ENCODE data around the gene ASXL2.
"Not testable (repeated sequence)": the region's sequence is repeated elsewhere in the genome, so short reads cannot be mapped to it uniquely, and the experiment has no call there.

ASXL2 gene

GRCh38 chr2:25710750-25711149 lies 167.5 kb downstream of the ASXL2 start:
- no peak overlapping the region for H3K4me3 ChIP-seq (ENCODE audit: insufficient read depth, low read length, poor library complexity, severe bottlenecking)
- TF ChIP-seq, protein P1, sequence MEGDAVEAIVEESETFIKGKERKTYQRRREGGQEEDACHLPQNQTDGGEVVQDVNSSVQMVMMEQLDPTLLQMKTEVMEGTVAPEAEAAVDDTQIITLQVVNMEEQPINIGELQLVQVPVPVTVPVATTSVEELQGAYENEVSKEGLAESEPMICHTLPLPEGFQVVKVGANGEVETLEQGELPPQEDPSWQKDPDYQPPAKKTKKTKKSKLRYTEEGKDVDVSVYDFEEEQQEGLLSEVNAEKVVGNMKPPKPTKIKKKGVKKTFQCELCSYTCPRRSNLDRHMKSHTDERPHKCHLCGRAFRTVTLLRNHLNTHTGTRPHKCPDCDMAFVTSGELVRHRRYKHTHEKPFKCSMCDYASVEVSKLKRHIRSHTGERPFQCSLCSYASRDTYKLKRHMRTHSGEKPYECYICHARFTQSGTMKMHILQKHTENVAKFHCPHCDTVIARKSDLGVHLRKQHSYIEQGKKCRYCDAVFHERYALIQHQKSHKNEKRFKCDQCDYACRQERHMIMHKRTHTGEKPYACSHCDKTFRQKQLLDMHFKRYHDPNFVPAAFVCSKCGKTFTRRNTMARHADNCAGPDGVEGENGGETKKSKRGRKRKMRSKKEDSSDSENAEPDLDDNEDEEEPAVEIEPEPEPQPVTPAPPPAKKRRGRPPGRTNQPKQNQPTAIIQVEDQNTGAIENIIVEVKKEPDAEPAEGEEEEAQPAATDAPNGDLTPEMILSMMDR (IDR thresholded peaks at IDR 0.05; ENCODE audit: insufficient read depth, low read length, poor library complexity, severe bottlenecking), result no peak
- TF ChIP-seq EZH2phosphoT487 (conservative IDR thresholded peaks at IDR 0.05; ENCODE audit: low read length), result no peak
- no peaks in the 10 kb centered on the region for H4K20me1 ChIP-seq (ENCODE audit: low read depth, low read length)
- H2AFZ ChIP-seq (ENCODE audit: low read depth, low read length, severe bottlenecking), result no peak overlapping the region
- no peaks in the 10 kb centered on the region for H3K27me3 ChIP-seq (ENCODE audit: low read length)
- no peak overlapping the region for H3K4me2 ChIP-seq (ENCODE audit: low read depth, low read length, poor library complexity, severe bottlenecking)
- no peaks in the 10 kb centered on the region for H3K9me2 ChIP-seq (replicated peaks; ENCODE audit: insufficient read depth, low read length)
- H3K79me2 ChIP-seq (ENCODE audit: insufficient read depth, low read length), result no peaks in the 10 kb centered on the region
- H3F3A ChIP-seq (ENCODE audit: insufficient read depth), result no peaks in the 10 kb centered on the region
- H3K27ac ChIP-seq (ENCODE audit: low read depth, low read length), result no peak overlapping the region
- H3K9ac ChIP-seq (ENCODE audit: low read length), result no peak overlapping the region
- H3K36me3 ChIP-seq (ENCODE audit: low read length), result no peaks in the 10 kb centered on the region
- H3K9me3 ChIP-seq (ENCODE audit: insufficient read depth, low read length), result no peaks in the 10 kb centered on the region

DNA sequence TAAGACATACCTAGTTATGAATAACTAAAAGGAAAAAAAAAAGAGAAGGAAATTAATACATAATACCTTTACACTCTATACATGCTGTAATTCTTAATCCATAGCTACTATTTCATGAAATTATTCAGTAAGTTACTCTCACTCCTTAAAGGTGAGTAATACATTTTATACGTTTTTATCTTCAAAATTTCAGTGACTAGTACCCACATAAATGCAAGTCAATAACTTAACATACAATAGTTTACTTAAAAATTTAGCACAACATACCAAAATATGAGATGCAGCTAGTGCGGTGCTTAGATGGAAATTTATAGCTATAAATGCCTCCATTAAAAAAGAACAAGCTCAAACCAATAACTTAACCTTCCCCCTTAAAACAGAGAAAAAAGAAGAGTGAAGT lies 168.9 kb downstream of the ASXL2 start:
- H3K27me3 ChIP-seq (ENCODE audit: low read length), result no peaks in the 10 kb centered on the region
- H3K4me3 ChIP-seq (ENCODE audit: insufficient read depth, low read length, poor library complexity, severe bottlenecking), result no peak overlapping the region
- no peak for TF ChIP-seq EZH2phosphoT487 (conservative IDR thresholded peaks at IDR 0.05; ENCODE audit: low read length)
- TF ChIP-seq, protein P1 (IDR thresholded peaks at IDR 0.05; ENCODE audit: insufficient read depth, low read length, poor library complexity, severe bottlenecking), result no peak
- H3K4me2 ChIP-seq (ENCODE audit: low read depth, low read length, poor library complexity, severe bottlenecking), result no peak overlapping the region
- H4K20me1 ChIP-seq (ENCODE audit: low read depth, low read length), result no peaks in the 10 kb centered on the region
- H3K79me2 ChIP-seq (ENCODE audit: insufficient read depth, low read length), result no peaks in the 10 kb centered on the region
- no peak overlapping the region for H3K27ac ChIP-seq (ENCODE audit: low read depth, low read length)
- H3K9me2 ChIP-seq (replicated peaks; ENCODE audit: insufficient read depth, low read length), result no peaks in the 10 kb centered on the region
- H3K36me3 ChIP-seq (ENCODE audit: low read length), result no peaks in the 10 kb centered on the region
- H3K9me3 ChIP-seq (ENCODE audit: insufficient read depth, low read length), result no peaks in the 10 kb centered on the region
- no peak overlapping the region for H2AFZ ChIP-seq (ENCODE audit: low read depth, low read length, severe bottlenecking)
- H3K9ac ChIP-seq (ENCODE audit: low read length), result no peak overlapping the region
- H3F3A ChIP-seq (ENCODE audit: insufficient read depth), result no peaks in the 10 kb centered on the region

DNA sequence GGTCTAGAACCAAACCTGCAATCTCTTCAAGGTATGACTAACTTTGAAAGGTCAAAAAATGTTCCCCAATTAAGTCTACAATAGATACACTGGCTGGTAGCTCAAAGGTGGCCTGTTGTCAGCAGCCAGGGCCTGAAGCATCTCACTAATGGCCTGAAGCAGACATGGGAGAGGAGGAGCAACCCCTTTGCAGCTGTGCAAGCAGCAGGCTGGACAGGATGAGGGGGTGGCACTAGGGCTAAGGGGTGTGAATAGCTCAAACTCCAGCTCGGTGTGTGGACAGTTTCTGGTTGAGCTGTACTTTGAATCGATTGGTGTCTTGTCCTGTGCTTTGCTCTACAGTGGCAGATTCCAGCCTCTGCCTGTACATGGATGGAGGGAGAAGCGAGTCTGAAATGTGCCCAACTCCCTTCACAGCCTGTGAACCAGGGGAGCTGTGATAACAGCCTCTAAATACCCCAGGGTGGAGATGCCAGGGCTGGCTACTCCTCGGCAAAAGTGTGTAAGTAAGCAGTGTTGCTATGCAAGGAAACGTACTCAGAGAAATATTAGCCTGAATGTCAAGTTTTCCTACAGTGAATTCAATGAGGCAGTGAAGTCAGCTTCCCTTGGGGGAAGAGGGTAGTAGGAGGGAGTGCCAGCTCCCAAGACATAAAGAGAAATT lies 170.2 kb downstream of the ASXL2 start:
- H3K4me2 ChIP-seq (ENCODE audit: low read depth, low read length, poor library complexity, severe bottlenecking), result no peak overlapping the region
- H3K36me3 ChIP-seq (ENCODE audit: low read length), result no peaks in the 10 kb centered on the region
- no peak overlapping the region for H3K9ac ChIP-seq (ENCODE audit: low read length)
- no peaks in the 10 kb centered on the region for H3K9me3 ChIP-seq (ENCODE audit: insufficient read depth, low read length)
- H3K27ac ChIP-seq (ENCODE audit: low read depth, low read length), result no peak overlapping the region
- no peaks in the 10 kb centered on the region for H3K79me2 ChIP-seq (ENCODE audit: insufficient read depth, low read length)
- H3K9me2 ChIP-seq (replicated peaks; ENCODE audit: insufficient read depth, low read length), result no peaks in the 10 kb centered on the region
- no peaks in the 10 kb centered on the region for H3F3A ChIP-seq (ENCODE audit: insufficient read depth)
- H4K20me1 ChIP-seq (ENCODE audit: low read depth, low read length), result no peaks in the 10 kb centered on the region
- H3K27me3 ChIP-seq (ENCODE audit: low read length), result no peaks in the 10 kb centered on the region
- TF ChIP-seq EZH2phosphoT487 (conservative IDR thresholded peaks at IDR 0.05; ENCODE audit: low read length), result no peak
- TF ChIP-seq, protein P1 (IDR thresholded peaks at IDR 0.05; ENCODE audit: insufficient read depth, low read length, poor library complexity, severe bottlenecking), result no peak
- H3K4me3 ChIP-seq (ENCODE audit: insufficient read depth, low read length, poor library complexity, severe bottlenecking), result no peak overlapping the region
- H2AFZ ChIP-seq (ENCODE audit: low read depth, low read length, severe bottlenecking), result no peak overlapping the region

GRCh38 chr2:25705575-25705974 lies 172.7 kb downstream of the ASXL2 start:
- H3K9ac ChIP-seq (ENCODE audit: low read length); H3K36me3 ChIP-seq (ENCODE audit: low read length); H3K27me3 ChIP-seq (ENCODE audit: low read length); H2AFZ ChIP-seq (ENCODE audit: low read depth, low read length, severe bottlenecking); H3K4me2 ChIP-seq (ENCODE audit: low read depth, low read length, poor library complexity, severe bottlenecking); H3K4me3 ChIP-seq (ENCODE audit: insufficient read depth, low read length, poor library complexity, severe bottlenecking); H4K20me1 ChIP-seq (ENCODE audit: low read depth, low read length); H3K9me3 ChIP-seq (ENCODE audit: insufficient read depth, low read length); H3F3A ChIP-seq (ENCODE audit: insufficient read depth); H3K9me2 ChIP-seq (replicated peaks; ENCODE audit: insufficient read depth, low read length); H3K79me2 ChIP-seq (ENCODE audit: insufficient read depth, low read length); H3K27ac ChIP-seq (ENCODE audit: low read depth, low read length): not testable (repeated sequence)
